ENCODE results near the gene ANKRD33. TPM values are rescaled to one million over a fixed set of nuclear protein-coding genes. Genes with fewer than 3 reads are reported as not detected.

The ANKRD33 gene
- total RNA-seq, 1 experiment from 2014 or later, result 0.21 TPM

DNA sequence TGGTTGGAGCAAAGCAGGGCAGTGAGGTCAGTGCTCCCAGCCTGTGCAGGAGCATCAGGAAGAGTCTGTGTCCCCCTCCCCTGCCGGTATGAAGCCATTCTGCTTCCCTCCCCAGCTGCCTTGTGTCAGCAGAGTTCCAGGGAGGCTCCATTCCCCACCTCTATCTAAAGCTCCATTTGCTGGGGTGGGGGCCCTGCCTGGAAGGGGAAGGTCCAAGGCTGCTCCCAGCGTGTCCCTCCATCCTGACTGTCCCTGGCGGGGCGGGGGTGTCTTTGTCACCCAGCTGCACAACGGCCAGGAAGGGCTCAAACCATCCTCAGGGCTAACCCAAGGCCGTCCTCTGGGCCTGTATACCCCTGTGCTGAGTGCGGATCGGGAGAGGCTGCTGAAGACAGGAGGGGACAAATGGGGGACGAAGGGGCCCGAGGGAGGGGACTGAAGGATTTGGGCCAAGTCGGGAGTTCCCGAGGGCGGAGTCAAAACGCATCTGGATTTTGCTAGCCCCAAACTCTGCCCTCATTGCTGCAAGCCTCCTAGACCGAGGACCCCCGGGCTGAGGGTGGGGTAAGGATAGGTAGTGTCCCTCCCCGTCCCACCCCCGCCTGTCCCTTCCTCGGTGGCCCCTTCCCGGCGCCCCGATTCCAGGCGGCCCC is 18.7 kb downstream of the ANKRD33 start:
- no peak overlapping the region for H3K27ac ChIP-seq (ENCODE audit: low read length)

GRCh38 chr12:51907083-51907855 is 19.4 kb downstream of the ANKRD33 start, which contains the start of gene ACVRL1:
ACVRL1 (plus strand) TSS chr12:51907504; CDS start chr12:51912475, 4,971 bp downstream.
- ATAC-seq, result no peak
- ChIA-PET CTCF (interaction anchor here (1.1 kb wide), 1 partner anchor 20 kb away, joined by 7 read pairs; no protein-coding TSS in a partner anchor), POLR2A (no interaction called here)
- Histone ChIP-seq H3K36me3 (ENCODE audit: control insufficient read depth, insufficient read depth, low read length) (no peaks in the 10 kb centered on the region), H3K27ac (ENCODE audit: low read length) (no peak within 1 kb of the TSS), H3K27me3 (ENCODE audit: control insufficient read depth, insufficient read depth, low read length) (no peaks in the 10 kb centered on the region), H3K9me3 (ENCODE audit: control insufficient read depth, insufficient read depth, low read depth, low read length) (no peaks in the 10 kb centered on the region), H3K4me3 (ENCODE audit: low read depth in 2 of 2, low read length in 2 of 2) (no peak within 1 kb of the TSS), H3K4me1 (ENCODE audit: control insufficient read depth, insufficient read depth, low read length) (no peaks in the 10 kb centered on the region)
- in situ Hi-C loops (cut with HindIII; ENCODE audit: low pct_unique_long_range_greater_than_20kb, low sequenced_read_pairs) (no loop called here), intact Hi-C loops (cut with micrococcal nuclease; ENCODE audit: unreplicated experiment) (no loop called here)
- TF ChIP-seq CTCF (IDR thresholded peaks at IDR 0.05) (no peak), SIN3A (IDR thresholded peaks at IDR 0.05; ENCODE audit: borderline replicate concordance, insufficient read depth, low read depth, low read length) (no peak), POLR2AphosphoS5 (IDR thresholded peaks at IDR 0.05; ENCODE audit: low read depth, low read length) (no peak)
- no TSS peak for BruUV-seq (replicated peaks)
- no peak for DNase-seq (ENCODE audit: low read depth, low spot score)

More for the DNA sequence above, 18.7 kb downstream of the ANKRD33 start:
- no TSS peak for BruUV-seq (replicated peaks)
- in situ Hi-C loops (cut with HindIII; ENCODE audit: low pct_unique_long_range_greater_than_20kb, low sequenced_read_pairs), result no loop called here
- H3K4me1 ChIP-seq (ENCODE audit: control insufficient read depth, insufficient read depth, low read length), result no peaks in the 10 kb centered on the region
- H3K9me3 ChIP-seq (ENCODE audit: control insufficient read depth, insufficient read depth, low read depth, low read length), result no peaks in the 10 kb centered on the region
- no peak for DNase-seq (ENCODE audit: low read depth, low spot score)
- H3K4me3 ChIP-seq (ENCODE audit: low read depth in 2 of 2, low read length in 2 of 2), result no peak overlapping the region
- ChIA-PET POLR2A (no interaction called here), CTCF (no interaction called here)
- intact Hi-C loops (cut with micrococcal nuclease; ENCODE audit: unreplicated experiment), result no loop called here
- no peaks in the 10 kb centered on the region for H3K36me3 ChIP-seq (ENCODE audit: control insufficient read depth, insufficient read depth, low read length)
- TF ChIP-seq SIN3A (IDR thresholded peaks at IDR 0.05; ENCODE audit: borderline replicate concordance, insufficient read depth, low read depth, low read length) (no peak), POLR2AphosphoS5 (IDR thresholded peaks at IDR 0.05; ENCODE audit: low read depth, low read length) (no peak), CTCF (IDR thresholded peaks at IDR 0.05) (no peak), TCF7L2 (IDR thresholded peaks at IDR 0.05; ENCODE audit: low read depth, low read length) (no peak)
- TF ChIP-seq, protein P1, sequence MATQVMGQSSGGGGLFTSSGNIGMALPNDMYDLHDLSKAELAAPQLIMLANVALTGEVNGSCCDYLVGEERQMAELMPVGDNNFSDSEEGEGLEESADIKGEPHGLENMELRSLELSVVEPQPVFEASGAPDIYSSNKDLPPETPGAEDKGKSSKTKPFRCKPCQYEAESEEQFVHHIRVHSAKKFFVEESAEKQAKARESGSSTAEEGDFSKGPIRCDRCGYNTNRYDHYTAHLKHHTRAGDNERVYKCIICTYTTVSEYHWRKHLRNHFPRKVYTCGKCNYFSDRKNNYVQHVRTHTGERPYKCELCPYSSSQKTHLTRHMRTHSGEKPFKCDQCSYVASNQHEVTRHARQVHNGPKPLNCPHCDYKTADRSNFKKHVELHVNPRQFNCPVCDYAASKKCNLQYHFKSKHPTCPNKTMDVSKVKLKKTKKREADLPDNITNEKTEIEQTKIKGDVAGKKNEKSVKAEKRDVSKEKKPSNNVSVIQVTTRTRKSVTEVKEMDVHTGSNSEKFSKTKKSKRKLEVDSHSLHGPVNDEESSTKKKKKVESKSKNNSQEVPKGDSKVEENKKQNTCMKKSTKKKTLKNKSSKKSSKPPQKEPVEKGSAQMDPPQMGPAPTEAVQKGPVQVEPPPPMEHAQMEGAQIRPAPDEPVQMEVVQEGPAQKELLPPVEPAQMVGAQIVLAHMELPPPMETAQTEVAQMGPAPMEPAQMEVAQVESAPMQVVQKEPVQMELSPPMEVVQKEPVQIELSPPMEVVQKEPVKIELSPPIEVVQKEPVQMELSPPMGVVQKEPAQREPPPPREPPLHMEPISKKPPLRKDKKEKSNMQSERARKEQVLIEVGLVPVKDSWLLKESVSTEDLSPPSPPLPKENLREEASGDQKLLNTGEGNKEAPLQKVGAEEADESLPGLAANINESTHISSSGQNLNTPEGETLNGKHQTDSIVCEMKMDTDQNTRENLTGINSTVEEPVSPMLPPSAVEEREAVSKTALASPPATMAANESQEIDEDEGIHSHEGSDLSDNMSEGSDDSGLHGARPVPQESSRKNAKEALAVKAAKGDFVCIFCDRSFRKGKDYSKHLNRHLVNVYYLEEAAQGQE (IDR thresholded peaks at IDR 0.05; ENCODE audit: insufficient read depth in 1 of 2, low read depth in 2 of 2, low read length in 1 of 2), result no peak
- ATAC-seq, result no peak
- H3K27me3 ChIP-seq (ENCODE audit: control insufficient read depth, insufficient read depth, low read length), result no peaks in the 10 kb centered on the region

All from Panc1 (cell line).